HG02840 (cell line): ENCODE results near the gene FUT4.
"Not testable (repeated sequence)": the region's sequence is repeated elsewhere in the genome, so short reads cannot be mapped to it uniquely, and the experiment has no call there.

Experiments used
- ATAC-seq: cut with Tn5 transposase; IDR thresholded peaks from one replicate; pipeline ENCODE4 v1.9.1; 2021; ENCODE audit warnings: mild to moderate bottlenecking, moderate library complexity, moderate number of reproducible peaks; ENCODE audit not compliant: unreplicated experiment, low FRiP score

The FUT4 gene

GRCh38 chr11:94532211-94532610 is 11.5 kb upstream of the FUT4 start:
- no peak for ATAC-seq

DNA sequence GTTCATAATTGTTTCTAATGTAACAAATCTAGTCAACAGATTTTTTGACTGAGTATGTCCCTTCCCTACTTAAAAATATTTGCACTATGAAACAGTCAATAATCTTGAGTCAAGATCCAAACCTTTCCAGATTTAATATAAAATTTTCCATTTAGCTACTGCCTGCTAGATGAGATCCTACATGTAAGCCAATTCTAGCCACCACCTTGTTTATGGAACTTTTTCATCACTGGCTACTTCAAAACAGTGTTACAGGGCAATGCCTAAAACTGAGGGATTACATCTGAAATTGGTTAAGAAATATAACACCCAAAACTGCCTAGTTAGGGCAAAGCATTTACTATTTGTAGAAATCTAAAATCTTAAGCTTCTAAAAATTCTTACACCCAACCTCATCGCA is 10.5 kb upstream of the FUT4 start:
- ATAC-seq = no peak

- no peak for ATAC-seq
These were observed 9.8 kb upstream of the FUT4 start for GRCh38 chr11:94533696-94534630.

- no peak for ATAC-seq
These were observed 7.3 kb upstream of the FUT4 start for GRCh38 chr11:94536386-94536785.

GRCh38 chr11:94537031-94537600 is 6.6 kb upstream of the FUT4 start:
- no peak for ATAC-seq

DNA sequence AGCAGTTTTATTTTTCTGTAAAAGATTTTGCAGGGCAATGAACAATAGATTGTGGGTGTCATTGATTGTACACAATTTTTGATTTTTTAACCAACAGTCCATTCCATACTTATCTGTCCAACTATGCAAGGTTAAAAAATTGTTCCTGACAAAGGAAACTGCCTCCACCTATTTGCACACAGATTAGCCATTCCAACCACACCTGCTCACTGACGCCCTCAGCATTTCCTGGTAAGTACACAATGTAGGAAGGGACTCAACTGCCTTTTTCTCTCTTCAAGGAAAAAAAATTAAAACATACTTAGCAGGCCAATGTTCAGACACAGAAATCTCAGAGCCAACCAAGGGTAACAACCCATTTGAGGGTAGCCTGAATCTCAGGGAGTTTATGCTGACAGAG is 4.3 kb upstream of the FUT4 start:
- no peak for ATAC-seq

DNA sequence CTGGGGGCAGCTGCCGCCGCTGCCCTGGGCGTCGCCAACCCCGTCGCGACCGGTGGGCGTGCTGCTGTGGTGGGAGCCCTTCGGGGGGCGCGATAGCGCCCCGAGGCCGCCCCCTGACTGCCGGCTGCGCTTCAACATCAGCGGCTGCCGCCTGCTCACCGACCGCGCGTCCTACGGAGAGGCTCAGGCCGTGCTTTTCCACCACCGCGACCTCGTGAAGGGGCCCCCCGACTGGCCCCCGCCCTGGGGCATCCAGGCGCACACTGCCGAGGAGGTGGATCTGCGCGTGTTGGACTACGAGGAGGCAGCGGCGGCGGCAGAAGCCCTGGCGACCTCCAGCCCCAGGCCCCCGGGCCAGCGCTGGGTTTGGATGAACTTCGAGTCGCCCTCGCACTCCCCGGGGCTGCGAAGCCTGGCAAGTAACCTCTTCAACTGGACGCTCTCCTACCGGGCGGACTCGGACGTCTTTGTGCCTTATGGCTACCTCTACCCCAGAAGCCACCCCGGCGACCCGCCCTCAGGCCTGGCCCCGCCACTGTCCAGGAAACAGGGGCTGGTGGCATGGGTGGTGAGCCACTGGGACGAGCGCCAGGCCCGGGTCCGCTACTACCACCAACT is 1.0 kb downstream of the FUT4 start:
- no peak for ATAC-seq

- no peak for ATAC-seq
These were observed 1.8 kb downstream of the FUT4 start for GRCh38 chr11:94545264-94546161.

GRCh38 chr11:94546162-94546470 is 2.4 kb downstream of the FUT4 start:
- ATAC-seq = no peak

GRCh38 chr11:94546886-94547285 is 3.2 kb downstream of the FUT4 start:
- ATAC-seq = no peak

GRCh38 chr11:94549146-94549545 is 5.4 kb downstream of the FUT4 start:
- ATAC-seq = no peak

GRCh38 chr11:94550513-94550912 is 6.8 kb downstream of the FUT4 start:
- ATAC-seq = no peak

DNA sequence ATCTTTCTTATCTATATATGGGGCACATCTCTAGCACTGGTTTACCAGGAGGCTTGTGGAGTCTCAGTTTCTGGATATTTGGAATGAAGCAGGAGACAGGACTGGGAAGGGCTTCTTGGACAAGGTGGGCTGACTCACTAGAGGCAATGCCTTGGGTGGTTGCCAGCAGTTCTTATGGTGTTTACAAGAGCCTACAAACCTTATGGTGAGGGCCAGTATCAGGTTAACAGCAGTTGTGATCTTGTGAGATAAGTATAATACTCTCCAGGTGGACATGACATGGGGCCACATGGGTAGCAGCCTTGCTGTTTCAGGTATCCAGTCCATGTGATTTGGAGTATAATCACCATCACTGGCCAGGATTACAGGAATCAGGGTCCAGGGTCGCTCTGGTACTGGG is 10.2 kb downstream of the FUT4 start:
- no peak for ATAC-seq

DNA sequence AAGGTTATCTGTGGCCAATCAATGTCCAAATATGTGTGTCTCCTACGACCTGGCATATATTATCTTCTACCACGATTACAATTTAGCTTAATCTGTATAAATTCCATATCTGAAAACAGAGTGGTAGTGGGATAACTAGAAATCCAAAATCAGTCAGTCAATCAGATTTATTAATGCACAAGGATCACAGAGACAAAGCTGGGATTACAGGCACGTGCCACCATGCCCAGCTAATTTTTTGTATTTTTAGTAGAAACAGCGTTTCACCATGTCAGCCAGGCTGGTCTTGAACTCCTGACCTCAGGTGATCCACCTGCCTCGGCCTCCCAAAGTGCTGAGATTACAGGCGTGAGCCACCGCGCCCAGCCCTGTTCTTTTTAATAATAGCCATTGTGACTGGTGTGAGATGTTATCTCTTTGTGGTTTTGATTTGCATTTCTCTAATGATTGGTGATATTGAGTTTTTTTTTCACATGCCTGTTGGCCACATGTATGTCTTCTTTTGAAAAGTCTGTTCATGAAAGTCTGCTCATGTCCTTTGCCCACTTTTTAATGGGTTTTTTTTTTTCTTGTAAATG is 12.1 kb downstream of the FUT4 start:
- not testable (repeated sequence) for ATAC-seq

GRCh38 chr11:94557421-94557820 is 13.7 kb downstream of the FUT4 start:
- ATAC-seq = no peak

DNA sequence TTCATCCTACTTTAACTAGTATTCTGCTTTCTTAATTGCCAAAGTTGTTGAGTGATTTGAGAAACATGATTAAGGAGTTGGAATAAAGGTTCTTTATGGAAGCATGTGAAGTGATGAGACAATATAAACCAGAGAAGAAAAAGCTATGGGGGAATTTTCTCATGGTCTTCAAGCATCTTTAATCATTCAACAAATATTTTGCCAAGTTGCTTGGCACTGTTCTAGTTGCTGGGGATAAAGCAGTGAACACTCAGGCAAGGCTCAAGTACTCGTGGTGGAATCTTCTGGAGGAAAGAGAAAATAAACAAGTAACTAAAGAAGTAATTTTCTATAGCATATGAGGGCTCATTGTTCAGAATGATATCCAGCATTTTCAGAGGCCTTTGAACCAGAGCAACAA is 14.3 kb downstream of the FUT4 start:
- no peak for ATAC-seq

DNA sequence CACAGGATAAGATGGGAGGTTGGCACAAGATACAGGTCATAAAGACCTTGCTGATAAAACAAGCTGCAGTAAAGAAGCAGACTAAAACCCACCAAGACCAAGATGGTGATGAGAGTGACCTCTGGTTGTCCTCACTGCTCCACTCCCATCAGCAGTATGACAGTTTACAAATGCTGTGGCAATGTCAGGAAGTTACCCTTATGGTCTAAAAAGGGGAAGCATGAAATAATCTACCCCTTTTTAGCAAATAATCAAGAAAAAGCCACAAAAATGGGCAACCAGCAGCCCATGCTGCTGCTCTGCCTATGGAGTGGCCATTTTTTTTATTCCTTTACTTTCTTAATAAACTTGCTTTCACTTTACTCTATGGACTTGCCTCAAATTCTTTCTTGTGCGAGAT is 14.7 kb downstream of the FUT4 start:
- ATAC-seq = no peak

DNA sequence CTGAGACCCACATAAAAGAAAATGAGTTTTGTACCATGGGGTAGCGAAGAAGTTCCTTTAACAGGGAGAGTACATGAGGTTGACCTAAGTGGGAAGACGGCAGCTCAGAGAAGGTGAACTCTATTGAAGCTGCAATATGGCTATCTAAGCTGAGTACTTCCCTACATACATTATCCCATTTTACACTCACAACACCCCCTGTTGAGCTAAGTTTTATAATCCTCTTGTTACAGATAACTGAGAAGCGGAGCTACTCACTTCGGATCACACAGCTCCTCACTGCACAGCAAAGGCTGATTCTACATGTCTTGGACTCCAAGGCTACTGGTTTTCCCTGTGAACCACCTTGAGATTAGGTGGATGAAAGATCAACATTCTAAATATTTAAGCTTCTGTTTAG is 15.2 kb downstream of the FUT4 start:
- no peak for ATAC-seq

DNA sequence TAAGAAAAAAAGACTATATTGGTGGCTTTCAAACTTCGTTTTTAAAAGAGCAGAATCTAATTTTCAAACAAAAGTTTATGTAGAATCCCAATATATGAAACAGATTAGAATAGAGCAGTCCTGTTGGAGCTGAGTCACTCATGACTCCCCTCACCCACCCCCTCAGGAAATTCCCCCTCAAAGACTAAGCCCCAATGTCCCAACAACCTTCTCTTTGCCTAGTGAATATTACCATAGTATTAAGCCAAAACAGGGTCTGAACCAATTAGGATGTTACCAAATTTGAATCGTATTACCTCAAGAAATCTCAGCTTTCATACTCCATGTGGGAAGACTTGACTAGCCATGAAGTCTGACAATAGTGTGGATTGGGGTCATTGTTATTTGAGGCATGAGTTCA is 15.6 kb downstream of the FUT4 start:
- no peak for ATAC-seq

DNA sequence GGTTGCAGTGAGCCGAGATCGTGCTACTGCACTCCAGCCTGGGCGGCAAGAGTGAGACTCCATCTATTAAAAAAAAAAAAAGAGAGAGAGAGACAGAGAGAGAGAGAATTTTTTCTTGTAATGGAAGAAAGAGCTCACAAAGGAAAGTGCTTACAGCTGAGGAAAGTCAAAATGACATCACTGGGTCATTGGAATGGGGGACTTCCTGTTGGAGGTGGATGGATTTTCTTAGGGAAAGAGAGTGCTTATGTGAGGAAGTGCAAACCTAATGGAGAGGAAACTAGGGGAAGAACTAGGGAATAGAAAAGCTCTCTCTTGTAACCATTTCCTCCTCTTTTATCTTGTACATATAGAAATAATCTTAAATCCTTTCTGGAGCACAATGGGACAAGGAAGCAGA is 17.1 kb downstream of the FUT4 start:
- ATAC-seq = no peak
